ENCODE measurements around the gene CDH6.

The CDH6 gene

DNA sequence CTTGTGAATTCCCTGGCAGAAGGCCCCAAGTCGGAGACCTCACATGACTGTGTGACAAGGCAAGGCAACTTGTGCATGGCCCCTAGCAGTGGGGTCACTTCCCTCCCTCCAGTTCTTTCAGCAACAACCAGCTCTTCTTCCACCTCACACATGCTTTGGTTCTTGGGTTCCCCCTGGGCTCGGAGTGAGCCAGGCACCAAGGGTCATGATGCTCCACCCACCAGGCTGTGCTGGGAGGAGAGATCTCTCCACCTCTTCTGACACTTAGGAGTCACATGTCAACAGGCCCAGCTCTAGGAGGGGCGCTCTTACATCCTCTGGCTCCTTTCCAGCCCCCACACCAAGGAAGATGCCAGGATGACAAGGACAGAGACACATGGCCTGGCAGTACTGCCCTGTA lies 56.7 kb downstream of the CDH6 start:
- DNase-seq (ENCODE audit: low read depth): no peak

DNA sequence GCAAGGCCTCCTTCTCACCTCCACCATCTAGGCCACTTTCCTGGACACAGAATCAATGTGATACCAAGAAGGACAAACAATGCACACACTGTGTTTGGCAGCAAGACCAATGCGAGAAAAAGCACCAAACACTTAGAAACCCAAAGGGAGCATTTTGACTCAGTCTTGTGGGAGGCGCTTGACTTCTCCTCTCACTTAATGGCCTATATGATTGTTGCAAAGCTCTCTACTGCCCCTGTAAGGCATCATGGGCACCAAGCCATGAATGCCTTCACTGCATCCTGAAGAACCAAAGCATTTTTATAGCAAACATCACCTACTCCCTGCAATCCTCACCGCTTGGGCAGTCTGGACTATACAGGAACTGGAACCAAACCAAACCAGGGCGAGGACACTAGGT lies 57.5 kb downstream of the CDH6 start:
- DNase-seq (ENCODE audit: low read depth): no peak

DNA sequence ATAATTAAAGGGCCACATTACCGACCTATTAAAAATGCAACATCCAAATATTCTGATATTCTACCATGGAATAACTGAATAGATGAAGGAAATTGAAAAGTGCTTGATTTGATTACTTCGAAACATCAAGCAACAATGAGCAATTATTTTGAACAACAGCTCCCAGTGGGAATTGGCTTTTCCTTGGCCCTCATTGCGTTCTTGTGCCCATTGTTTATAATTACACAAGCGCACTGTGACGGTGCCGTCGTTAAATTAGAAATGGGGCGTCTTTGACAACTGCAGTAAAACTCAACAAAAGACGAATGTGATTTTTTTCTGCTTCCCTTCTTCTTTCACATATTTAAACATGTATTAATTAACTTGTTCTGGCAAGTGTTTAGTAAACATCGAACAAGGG lies 61.6 kb downstream of the CDH6 start:
- no peak for DNase-seq (ENCODE audit: low read depth)

- DNase-seq (ENCODE audit: low read depth): no peak
Measured at GRCh38 chr5:31268256-31268655, 74.8 kb downstream of the CDH6 start.

DNA sequence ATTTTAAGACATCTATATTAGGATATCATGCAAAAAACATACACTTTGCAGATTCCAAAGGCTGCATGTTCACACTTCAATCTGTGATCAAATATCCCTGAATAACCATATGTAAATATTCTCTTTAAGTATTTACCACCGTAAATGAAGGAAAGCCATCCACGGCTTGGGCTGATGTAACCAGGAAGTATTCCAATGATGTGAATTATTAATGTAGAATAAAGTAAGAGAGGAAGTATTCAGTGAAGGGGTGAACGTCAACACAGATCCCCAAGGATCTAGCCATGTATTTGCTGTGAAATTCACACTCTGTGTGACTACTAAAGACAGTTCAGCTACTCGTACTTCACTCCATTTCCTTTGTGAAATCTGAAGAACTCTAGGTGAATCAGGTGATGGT lies 75.2 kb downstream of the CDH6 start:
- DNase-seq (ENCODE audit: low read depth): no peak

DNA sequence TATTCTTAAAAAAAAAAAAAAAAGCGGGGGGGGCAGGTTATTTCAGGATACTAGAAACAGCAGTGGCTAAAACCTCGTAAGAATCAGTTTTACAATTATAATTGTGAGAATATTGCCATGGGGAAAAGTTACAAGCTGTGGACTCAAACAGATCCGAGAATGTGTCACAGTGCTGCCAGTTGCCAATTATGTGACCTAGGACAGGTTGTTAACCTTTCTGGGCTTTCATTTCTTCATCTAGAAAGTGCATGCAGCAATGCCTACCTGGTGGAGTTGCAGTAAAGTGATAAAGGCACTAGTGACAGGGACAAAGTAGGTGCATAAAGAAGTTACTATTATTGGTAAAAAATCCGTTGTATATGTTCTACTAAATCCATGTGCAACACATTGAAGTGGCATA lies 75.8 kb downstream of the CDH6 start:
- DNase-seq (ENCODE audit: low read depth): no peak

- DNase-seq (ENCODE audit: low read depth): no peak
Measured at GRCh38 chr5:31270396-31270795, 76.9 kb downstream of the CDH6 start.

- no peak for DNase-seq (ENCODE audit: low read depth)
Measured at GRCh38 chr5:31271567-31271966, 78.1 kb downstream of the CDH6 start.

- no peak for DNase-seq (ENCODE audit: low read depth)
Measured at GRCh38 chr5:31273161-31273560, 79.7 kb downstream of the CDH6 start.

DNA sequence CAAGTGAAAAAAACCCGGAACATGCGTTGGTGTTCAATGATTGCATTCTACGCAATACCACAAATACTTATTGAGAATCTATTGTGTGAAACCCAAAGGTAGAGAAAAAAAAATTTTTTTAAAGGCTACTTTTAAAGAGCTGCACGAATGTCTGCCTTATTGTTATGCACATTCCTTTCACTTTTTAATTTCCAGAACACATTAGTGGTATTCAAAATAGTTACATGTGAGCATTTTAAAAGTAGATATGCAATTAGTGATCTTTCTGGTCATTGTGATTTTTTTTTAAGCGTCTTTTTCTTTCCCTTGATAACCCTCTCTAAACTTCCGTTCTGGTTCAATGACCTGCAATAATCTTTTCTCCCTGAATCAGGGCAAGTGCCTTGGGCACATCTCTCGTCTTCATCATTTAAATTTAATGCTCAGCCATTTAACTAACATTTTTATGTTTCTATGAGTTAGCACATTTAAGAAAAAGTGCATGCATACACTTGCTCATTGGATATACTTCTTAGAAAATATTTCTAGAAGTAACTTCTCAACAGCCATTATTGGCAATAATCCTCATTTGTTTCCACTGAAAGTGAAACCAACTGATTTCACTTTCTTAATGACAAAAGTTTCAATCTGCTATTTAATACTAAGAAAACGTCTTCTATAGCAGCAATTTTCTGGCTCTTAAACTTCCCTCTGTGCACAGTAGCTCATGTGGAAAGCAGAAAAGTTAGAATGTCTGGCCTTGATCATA lies 80.3 kb downstream of the CDH6 start:
- no peak for DNase-seq (ENCODE audit: low read depth)

- DNase-seq (ENCODE audit: low read depth): no peak
Measured at GRCh38 chr5:31280210-31280609, 86.7 kb downstream of the CDH6 start.

DNA sequence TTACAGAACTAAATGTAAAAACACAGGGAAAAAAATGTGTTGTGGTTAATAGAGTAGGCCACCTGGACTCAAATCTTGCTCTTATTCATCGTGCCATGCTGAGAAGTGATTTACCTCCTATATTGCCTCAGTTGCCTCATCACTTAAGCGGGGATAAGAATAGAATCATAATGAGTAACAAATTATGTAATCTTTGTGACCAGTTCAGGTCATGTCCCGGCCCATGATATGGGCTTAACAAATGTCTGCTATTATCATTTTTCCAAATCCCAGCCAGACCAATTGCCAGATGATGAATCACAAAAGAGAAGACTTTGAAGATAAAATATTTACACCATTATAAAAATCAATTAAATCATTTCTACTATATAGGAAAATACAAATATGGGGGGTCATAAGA lies 89.8 kb downstream of the CDH6 start:
- no peak for DNase-seq (ENCODE audit: low read depth)

GRCh38 chr5:31285025-31285424 lies 91.5 kb downstream of the CDH6 start:
- DNase-seq (ENCODE audit: low read depth): no peak

DNA sequence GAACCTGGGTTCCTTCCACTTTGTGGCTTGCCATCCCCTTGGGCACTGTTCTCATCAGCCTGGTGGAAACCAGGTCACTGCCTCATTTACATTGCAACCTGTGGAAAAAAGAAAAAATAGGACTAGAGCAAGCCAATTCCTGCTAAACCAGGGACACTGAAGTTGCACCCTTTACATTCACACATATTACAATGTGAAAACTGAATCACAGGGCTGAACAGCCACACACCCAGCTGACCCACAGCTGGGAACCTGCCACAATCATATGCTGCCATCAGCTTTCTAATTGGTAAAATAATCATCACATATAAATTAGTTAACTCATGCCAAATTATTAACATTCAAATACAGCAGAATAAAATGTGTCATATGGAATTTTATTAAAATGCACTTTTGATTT lies 94.5 kb downstream of the CDH6 start:
- DNase-seq (ENCODE audit: low read depth): no peak

GRCh38 chr5:31289429-31289828 lies 95.9 kb downstream of the CDH6 start:
- DNase-seq (ENCODE audit: low read depth): no peak

- DNase-seq (ENCODE audit: low read depth): no peak
Measured at GRCh38 chr5:31291323-31291854, 97.9 kb downstream of the CDH6 start.

DNA sequence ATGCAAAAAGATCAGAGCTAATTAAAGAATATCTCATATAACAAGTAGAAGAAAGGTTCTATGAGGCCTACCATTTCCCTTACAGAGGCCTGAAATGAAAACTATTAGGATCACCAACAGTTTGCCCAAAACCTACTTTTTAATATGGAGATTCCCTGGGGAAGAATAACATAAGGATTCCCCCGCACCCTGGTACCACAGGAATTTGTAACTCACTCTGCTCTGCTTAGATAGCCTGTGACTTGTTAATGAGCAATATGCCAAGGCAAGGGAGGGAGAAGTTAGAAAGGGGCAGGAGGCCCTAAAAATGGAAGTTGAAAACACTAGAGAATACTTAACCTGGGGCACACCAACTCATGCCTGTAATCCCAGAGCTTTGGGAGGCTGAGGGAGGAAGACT lies 107.0 kb downstream of the CDH6 start:
- DNase-seq (ENCODE audit: low read depth): no peak

- DNase-seq (ENCODE audit: low read depth): no peak
Measured at GRCh38 chr5:31301833-31302232, 108.3 kb downstream of the CDH6 start.

DNA sequence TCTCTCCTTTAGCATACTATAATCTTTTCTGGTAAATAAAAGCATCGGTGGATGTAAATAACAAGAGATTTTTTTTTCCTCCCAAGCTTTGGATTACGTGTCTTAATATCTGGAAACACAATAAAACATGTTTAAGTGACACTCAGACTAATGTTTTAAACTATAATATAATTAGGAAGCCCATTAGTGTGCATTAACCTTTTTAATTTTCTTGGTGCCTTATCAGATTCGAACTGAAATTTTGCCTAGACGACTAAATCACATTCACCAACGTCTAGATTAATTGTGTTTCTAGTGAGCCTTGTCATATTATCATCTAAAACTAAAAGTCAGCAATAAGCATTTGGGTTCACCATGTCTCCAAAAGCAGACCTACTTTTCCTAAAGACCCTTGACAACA lies 110.2 kb downstream of the CDH6 start:
- no peak for DNase-seq (ENCODE audit: low read depth)

GRCh38 chr5:31317665-31318064 lies 124.2 kb downstream of the CDH6 start:
- DNase-seq (ENCODE audit: low read depth): no peak

DNA sequence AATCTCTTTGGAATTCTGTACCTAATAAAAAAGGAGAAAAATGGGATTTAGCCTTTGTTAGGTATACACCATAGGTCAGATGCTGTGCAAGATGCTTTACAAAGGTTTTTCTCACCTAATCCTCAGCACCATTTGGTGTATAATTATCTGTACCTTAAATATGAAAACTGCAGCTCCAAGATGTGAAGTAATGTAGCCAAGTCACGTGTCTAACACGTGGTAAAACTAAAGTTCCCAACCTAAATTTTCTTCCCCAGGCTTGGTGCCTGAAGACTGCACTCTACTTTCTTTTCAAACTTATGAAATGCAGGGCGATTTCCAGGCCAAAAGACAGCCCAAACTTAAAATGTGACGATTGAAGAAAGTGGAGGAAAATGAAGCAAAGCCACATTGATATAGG lies 125.8 kb downstream of the CDH6 start:
- no peak for DNase-seq (ENCODE audit: low read depth)

GRCh38 chr5:31322946-31323345 lies 129.5 kb downstream of the CDH6 start:
- no peak for DNase-seq (ENCODE audit: low read depth)

GRCh38 chr5:31324842-31325241 lies 131.4 kb downstream of the CDH6 start:
- DNase-seq (ENCODE audit: low read depth): no peak

- no peak for DNase-seq (ENCODE audit: low read depth)
Measured at GRCh38 chr5:31328040-31328733, 134.7 kb downstream of the CDH6 start.
